Measurements from ENCODE around the gene PARVB.

DNA sequence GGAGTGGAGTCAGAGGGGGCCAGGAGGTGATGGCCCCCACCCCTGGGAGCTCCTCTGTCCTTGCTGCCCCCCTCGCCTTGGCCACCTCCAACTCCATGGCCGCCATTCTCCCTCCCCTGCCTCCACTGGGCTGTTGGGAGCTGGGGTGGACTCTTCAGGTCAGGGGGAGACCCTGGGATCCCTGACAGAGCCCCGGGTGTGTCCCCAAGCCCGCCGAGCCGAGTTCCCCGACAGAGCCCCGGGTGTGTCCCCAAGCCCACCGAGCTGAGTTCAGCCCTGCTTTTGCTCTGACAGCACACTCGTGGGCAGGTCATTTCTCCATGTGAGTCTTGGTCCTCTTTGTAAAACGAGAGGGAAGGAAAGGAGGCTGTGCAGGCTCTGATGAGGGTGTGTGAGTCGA, 143.4 kb downstream of the PARVB start:
- TF ChIP-seq YY1 (IDR thresholded peaks at IDR 0.05; ENCODE audit: insufficient read depth, insufficient read length): no peak
- no peak for TF ChIP-seq ZNF274 (IDR thresholded peaks at IDR 0.05; ENCODE audit: low read depth, low read length)
- no peak for TF ChIP-seq SUZ12 (IDR thresholded peaks at IDR 0.05; ENCODE audit: extremely low read depth, insufficient read depth, insufficient read length)

Measured in NT2/D1 (cell line).